HG03045 (cell line): ENCODE measurements around the gene SHROOM4.

Source experiments
- ATAC-seq: cut with Tn5 transposase; IDR thresholded peaks from one replicate; pipeline ENCODE4 v1.9.1; 2021; ENCODE audit warnings: mild to moderate bottlenecking, moderate library complexity; ENCODE audit not compliant: unreplicated experiment

Gene SHROOM4, protein sequence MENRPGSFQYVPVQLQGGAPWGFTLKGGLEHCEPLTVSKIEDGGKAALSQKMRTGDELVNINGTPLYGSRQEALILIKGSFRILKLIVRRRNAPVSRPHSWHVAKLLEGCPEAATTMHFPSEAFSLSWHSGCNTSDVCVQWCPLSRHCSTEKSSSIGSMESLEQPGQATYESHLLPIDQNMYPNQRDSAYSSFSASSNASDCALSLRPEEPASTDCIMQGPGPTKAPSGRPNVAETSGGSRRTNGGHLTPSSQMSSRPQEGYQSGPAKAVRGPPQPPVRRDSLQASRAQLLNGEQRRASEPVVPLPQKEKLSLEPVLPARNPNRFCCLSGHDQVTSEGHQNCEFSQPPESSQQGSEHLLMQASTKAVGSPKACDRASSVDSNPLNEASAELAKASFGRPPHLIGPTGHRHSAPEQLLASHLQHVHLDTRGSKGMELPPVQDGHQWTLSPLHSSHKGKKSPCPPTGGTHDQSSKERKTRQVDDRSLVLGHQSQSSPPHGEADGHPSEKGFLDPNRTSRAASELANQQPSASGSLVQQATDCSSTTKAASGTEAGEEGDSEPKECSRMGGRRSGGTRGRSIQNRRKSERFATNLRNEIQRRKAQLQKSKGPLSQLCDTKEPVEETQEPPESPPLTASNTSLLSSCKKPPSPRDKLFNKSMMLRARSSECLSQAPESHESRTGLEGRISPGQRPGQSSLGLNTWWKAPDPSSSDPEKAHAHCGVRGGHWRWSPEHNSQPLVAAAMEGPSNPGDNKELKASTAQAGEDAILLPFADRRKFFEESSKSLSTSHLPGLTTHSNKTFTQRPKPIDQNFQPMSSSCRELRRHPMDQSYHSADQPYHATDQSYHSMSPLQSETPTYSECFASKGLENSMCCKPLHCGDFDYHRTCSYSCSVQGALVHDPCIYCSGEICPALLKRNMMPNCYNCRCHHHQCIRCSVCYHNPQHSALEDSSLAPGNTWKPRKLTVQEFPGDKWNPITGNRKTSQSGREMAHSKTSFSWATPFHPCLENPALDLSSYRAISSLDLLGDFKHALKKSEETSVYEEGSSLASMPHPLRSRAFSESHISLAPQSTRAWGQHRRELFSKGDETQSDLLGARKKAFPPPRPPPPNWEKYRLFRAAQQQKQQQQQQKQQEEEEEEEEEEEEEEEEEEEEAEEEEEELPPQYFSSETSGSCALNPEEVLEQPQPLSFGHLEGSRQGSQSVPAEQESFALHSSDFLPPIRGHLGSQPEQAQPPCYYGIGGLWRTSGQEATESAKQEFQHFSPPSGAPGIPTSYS (N-terminal part only)

DNA sequence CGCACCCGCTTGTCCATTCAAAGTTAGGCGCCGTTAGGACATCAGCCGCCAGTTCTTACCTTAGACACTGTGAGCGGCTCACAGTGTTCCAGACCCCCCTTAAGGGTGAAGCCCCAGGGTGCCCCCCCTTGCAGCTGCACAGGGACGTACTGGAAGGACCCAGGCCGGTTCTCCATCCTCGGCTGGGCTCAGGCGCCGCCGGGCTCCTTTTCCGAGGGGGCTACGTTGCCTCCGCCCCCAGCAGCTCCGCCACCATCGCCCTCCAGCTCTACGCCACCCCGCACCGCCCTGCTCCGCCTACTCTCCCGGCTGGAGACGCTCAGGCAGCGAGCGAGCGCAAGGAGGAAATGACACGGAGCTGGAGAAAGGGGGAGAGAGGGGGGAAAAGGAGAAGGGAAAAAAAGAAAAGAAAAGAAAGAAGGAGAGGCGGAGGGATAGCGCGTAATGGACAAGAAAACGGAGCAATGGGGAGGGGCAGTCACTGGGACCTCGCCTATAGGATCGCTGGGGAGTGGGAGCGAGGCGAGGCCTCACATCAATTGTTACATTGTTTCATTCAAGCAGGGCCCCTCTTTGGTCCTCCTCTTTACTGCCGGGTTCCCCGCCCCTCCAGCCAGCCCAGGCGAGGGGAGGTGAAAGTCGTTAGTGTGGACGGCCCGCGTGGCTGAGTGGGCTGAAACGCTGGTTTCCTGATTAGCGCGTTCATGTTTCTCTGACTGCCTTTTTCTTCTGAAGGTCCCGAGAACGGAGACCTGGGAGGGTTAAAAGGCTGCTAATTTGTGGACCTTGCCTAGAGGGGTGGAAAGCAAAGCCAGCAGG is at the start of gene SHROOM4:
SHROOM4 (minus strand) TSS at position 352 of the 819 bp plus-strand sequence; CDS start at position 176, 176 bp downstream.
- no peak for ATAC-seq

DNA sequence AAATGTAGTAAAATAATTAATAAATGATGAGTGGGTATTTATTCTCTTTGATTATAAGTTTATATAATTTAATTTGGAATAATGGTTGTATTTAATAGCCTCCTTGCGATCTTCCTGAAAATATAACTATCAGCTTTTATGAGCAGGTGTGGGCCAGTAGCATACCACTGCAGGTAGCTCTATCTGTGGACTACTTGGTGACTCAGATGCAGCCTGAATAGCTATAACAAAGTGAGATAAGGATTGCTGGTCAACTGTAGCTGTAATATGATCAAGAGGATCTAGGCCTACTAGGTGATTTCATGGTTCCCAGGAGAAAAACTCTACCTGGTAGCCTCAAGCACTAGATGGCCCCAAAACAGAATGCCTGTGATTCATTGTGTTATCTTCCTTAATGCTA is 49.5 kb upstream of the SHROOM4 start:
- ATAC-seq = no peak

DNA sequence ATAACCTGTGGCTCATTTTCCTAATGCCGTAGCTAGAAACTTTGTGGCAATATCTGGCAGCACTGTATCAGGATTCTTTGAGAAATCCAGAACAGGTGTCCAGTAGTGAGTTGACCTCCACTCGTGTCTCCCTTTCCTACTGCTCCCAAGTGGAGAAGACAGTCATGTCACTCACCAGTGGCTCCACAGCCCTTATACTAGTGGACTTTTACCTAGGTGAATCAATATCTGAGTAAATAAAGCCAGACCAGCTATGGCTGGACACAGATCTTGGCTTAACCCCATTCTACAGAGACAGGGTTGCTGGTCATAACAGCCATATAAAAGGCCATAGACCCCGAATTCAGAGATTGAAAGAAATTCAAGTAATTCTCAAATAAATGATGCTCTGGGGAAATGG is 46.5 kb upstream of the SHROOM4 start:
- no peak for ATAC-seq

DNA sequence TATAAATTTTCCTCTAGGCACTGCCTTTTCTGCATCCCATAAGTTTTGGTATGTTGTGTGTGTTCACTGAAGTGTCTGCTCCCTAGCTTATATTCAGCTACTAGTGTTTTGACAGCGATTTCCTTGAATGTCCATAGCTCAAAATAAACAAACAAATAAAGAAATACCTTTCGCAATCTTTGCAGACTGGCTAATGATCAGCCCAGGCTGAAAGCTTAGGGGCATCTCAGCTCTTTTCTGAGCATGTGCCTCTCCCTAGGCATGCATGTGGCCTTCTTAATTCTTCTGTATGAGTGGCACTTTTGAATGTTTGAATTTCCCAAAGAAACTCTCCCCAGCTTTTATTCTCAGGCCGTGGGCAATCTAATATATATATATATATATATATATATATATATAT is 44.6 kb upstream of the SHROOM4 start:
- ATAC-seq = no peak

DNA sequence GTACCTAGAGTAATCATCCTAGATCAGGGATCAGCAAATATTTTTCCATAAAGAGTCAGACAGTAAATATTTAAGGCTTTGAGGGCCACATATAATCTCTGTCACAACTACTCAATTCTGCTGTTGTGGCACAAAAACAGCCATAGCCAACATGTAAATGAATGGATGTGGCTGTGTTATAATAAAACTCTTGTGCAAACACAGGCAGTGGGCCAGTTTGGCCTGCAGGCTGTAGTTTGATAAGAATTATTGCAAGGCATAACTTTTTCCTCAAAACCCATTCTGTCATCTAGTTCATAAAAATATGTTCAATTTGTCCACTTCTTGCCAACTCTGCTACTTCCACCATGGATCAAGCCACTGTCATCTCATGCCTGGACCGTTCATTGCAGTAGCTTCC is 39.4 kb upstream of the SHROOM4 start:
- ATAC-seq = no peak

DNA sequence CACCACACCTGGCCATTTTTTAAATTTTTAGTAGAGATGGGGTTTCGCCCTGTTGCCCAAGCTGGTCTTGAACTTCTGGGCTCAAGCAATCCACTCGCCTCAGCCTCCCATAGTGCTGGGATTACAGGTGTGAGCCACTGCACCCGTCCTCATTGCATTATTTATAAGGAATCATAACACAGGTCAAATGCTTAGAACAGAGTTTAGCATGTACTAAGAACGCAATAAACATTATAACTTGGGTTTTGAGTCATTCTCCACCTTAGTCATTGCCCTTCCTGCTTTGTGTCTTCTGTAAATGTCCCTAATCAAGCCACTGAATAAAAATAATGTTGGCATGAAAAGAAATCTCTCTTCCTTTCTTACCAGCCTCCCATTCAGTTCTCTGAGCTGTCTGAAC is 38.5 kb upstream of the SHROOM4 start:
- ATAC-seq = no peak

DNA sequence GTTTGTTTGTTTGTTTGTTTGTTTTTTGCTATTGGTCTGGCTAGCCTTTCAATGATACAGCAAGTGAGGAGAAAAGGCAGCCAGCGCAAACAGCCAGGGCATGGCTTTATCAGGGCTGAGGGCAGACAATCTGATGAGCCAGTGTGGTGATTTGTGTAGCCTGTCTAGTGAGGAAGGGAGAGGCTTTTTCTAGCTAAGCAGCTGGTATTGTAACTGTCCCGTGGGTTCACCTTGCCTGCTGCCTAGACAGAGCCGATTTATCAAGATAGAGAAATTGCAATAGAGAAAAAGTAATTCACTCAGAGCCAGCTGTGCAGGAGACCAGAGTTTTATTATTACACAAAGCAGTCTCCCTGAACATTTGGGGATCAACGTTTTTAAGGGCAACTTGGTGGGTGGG is 28.2 kb upstream of the SHROOM4 start:
- ATAC-seq = no peak

DNA sequence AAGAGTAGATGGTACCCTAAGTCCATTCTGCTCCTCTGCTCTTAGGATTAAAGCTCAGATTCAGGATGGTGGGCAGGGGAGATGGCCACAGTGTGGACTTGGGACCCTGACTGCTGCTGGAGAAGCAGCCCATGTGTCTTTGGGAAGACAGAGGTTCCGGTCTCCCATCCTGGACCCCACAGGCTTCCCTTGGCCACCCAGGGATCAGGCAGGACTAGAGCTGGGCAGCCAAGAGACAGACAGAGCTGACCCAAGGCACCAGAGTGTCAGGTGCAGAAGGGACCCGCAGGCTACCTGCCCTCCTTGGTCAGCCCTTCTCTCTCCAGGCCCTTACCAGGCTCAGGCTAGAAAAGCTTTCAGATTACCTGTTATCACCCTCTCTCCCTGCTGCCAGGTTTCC is 25.7 kb upstream of the SHROOM4 start:
- no peak for ATAC-seq

DNA sequence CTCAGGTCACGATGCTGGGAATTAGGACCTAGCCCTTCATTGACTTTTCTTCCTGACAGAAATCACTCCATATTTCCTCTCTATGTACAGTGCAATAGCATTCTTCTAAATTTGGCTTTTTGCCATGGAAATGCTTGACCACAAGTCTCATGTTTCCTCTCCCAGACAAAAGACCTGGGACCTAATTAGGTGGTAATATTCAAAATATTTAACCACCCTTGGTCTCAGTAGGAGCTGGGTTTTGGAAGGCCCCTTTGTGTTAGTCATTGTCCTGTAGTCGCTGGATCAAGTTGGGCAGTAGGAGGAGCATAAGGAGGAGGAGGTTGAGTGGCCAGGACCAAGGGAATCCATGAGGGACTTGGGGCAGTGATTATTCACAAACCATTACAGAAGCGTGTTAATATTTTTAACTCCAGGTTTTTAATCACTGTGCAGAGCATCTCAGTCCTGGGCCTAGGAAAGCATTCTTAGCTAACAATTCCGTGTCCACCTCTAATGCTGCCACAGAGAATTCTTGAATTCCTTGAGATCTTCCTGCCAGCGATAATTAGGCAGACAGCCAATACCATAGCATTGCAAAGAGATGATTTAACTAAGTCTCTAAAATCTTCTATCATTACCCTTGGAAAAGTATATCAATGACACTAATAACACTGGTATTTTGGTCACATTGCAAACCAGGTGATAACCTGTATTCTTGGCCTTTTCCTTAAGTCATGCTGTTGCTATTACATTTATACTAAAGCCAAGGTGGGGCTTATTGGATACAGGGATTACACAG is 25.0 kb upstream of the SHROOM4 start:
- ATAC-seq = no peak

DNA sequence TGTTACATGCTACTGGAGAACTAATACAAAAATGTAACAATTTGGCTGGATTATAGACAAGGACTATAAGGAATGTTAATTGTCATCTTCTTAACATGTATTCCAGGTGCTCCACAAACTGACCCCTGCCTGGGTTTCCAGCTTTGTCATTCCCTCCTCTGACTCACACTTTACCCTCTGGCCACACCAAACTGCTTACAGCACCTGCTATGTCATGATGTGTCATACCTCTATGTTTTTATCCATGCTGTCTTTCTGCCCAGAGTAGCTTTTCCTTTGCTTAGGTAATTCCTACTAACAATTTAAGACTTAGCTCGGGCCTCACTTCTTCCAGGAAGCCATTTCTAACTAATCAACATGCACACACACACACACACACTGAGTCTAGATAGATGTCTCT is 14.0 kb upstream of the SHROOM4 start:
- no peak for ATAC-seq

DNA sequence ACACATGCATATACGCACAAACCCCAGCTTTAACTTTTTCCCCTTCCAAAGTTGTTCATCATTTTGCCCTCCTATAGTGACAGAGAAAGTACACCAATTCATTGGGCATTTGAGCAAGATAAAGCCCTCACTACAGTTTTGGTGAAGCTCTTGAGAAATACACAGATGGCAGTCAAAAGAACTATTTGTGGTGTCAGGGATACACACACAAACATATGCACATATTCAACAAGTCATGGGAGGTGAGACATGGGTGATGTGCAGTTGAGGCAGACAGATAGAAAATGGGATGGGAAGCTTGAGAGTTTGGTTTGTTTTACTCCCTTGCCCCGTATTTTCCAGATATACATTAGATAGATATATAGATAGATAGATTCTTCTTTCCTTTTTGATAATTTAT is 11.8 kb upstream of the SHROOM4 start:
- ATAC-seq = no peak

DNA sequence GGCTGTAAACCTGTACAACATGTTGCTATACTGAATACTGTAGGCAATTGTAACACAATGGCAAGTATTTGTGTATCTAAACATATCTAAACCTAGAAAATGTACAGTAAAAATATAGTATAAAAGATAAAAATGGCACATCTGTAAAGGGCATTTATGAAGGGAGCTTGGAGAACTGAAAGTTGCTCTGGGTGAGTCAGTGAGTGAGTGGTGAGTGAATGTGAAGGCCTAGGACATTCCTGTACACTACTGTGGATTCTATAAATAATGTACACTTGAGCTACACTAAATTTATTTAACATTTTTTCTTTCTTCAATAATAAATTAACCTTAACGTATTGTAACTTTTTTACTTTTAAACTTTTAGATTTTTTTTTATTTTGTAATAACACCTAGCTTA is 5.0 kb upstream of the SHROOM4 start:
- no peak for ATAC-seq

DNA sequence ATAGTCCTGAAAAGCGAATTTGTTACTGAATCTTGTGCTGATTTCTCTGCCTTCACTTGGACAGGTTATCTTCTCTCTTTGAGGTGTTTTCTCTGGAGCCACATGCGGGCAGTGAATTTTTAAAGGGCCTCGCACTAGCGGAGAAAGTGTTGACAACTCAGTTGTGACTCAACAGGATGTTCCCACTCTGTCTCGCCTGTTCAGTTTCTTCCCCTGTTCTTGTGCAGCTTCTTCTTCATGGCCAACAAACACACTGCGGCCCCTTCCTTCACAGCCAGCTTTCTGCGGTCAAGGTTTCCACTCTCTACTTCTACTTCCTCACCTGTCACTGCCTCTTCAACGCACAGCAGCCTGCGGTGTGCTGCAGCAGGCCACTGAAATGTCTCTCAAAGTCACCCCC is 1.1 kb upstream of the SHROOM4 start:
- ATAC-seq = no peak

DNA sequence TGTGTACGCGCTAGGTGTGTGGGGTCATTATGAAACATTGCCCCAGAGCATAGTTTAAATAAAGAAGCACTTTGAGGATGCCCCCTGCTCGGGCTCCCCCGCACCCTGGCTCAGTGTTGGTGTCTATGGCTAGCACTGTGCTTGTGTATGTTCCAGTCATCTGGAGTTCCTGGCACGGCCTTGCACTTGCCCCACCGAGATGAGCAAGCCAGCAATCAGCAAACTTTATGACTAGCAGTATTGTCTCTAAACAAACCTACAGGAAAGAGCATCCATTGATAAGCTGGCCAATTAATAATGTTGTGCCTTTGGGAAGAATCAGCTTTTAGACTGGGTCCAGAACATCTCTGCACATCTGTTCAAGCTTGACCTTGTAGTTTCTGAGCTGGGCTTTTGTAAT is 707 bp upstream of the SHROOM4 start:
- no peak for ATAC-seq

DNA sequence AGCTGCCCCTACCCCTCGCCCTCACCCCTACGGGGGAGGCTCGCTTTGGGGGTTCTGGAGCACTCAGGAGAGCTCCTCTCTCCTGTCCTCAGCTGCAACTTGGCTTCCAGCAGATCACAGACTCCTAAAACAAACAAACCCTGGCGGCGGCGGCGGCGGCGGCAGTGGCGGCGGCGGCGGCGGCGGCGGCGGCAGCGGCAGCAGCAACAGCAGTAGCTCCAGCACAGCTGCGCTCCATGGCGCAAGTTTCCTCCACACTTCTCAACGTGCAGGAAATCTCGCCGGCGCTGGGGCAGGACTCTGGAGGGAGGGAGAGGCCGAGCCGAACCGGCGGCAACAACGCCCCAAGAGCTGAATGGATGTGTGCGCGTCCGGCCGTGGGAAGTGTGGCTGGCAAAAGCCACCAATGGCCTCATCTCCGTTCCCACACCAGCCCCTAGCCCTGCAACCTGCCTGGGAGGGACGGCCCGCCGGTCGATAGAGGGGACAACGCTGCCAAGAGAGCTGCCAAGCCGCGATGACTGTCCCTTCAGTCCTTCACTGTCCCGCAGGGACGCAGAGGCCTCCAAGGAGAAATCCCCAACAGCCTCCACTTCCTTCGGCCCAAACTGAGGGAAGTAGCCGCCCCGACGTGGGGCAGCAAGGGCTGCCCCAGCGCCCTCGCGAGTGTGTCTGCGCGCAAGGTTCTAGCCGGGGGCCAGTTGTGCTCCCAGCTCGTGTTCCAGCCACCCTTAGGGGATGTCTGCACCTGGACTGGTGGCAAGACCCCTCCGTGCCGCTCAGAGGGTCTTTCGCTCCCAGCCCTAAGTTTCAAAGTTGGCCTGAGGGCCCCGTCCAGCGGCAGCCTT is 775 bp downstream of the SHROOM4 start:
- no peak for ATAC-seq

DNA sequence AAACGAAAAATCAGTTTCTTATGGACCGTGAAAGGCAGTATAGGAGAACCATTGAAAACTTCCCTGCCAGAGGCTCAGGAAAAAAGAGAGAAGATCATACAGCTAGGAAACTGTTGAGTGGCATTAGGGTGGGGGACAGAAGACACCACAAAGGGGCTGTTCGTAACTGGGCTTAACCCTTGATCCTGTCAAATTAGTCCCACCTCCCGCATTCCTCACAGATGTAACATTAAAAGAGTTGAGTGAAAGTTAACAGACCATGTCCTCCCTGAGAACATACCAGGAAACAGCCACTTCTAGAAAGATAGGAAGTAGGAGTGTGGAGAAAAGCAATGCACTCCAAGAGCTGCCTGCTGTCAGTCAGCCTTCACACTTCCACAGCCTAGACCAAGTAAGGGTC is 8.7 kb downstream of the SHROOM4 start:
- no peak for ATAC-seq

DNA sequence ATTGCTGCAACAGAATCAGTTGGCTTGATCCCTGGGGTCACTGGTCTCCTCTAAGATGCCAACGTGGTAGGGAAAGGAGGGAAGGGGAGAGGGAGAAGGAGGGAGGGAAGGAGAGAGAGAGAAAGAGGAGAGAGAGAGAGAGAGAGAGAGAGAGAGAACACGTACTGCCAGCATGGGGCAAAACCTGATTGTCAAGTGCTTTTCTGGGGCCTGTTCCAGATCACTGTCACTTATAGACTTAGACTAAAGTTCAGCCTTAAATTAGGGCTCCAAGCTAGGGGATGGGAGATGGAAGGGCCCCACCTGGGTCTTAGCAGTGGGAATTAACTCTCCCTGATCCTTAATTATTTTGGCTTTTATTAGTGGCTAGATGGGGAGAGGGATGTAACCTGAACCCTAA is 12.9 kb downstream of the SHROOM4 start:
- ATAC-seq = no peak

DNA sequence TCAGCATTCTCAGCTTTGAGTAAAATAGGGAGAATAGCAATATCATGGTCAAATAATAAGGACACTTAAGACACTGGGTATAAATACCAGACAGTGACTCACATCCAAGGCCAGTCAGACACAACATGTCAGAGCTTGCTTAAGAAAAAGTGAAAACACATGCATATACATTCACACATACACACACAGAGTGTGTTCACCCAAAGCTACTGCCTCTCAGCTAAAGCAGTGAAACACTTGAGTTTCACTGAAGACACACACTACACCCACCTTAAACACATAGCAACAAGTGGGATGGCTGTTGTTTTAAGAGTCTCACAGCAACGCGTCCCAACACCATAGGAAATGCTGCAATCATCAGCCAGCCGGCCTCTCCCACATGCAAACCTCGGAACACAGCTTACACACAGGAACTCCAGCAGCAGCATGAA is 14.4 kb downstream of the SHROOM4 start:
- no peak for ATAC-seq

DNA sequence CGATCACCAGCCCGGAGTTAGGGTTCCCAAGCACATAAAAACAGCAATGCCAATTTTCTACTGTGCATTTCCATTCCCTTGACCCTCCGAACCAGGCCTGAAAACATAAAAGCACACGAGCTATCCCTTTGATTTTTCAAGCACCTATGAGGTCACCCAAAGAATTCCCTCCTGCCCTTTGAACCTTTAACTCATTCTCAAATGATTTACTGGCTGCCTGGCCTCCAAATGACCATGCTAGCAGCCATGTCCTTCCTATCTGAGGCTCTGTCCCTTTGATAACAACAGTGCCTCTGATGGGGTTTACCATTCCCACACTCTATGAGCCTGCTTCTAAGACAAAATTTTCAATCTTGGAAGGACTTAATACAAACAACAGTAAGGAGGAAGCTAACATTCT is 15.2 kb downstream of the SHROOM4 start:
- ATAC-seq = no peak
